Measurements from ENCODE around the gene PDGFRB.
A peak's percentile ranks its signal among the peaks of the same experiment; 100 is the strongest.

The PDGFRB gene

GRCh38 chr5:150075806-150076205 is 79.8 kb downstream of the PDGFRB start:
- H3K9me3 ChIP-seq: no peaks in the 10 kb centered on the region
- in situ Hi-C loops (cut with MboI; ENCODE audit: low sequenced_read_pairs): no loop called here
- no peak for DNase-seq (ENCODE audit: low spot score in 2 of 2)

GRCh38 chr5:150075233-150075632 is 80.4 kb downstream of the PDGFRB start:
- H3K4me1 ChIP-seq: no peaks in the 10 kb centered on the region
- H3K9me3 ChIP-seq: no peaks in the 10 kb centered on the region
- peak in 1 of 2 experiments; percentile 1 for DNase-seq (ENCODE audit: low spot score in 2 of 2)
- H3K36me3 ChIP-seq (replicated peaks): no peaks in the 10 kb centered on the region
- in situ Hi-C loops (cut with MboI; ENCODE audit: low sequenced_read_pairs): no loop called here
- no peaks in the 10 kb centered on the region for H3K27me3 ChIP-seq (ENCODE audit: low read depth)
- no peak overlapping the region for H3K4me3 ChIP-seq

More at GRCh38 chr5:150075806-150076205, 79.8 kb downstream of the PDGFRB start:
- no peaks in the 10 kb centered on the region for H3K4me1 ChIP-seq
- H3K36me3 ChIP-seq (replicated peaks): no peaks in the 10 kb centered on the region
- H3K4me3 ChIP-seq: no peak overlapping the region
- H3K27me3 ChIP-seq (ENCODE audit: low read depth): no peaks in the 10 kb centered on the region

- Histone ChIP-seq H3K4me3 (no peak overlapping the region), H3K27me3 (ENCODE audit: low read depth) (no peaks in the 10 kb centered on the region), H3K9me3 (no peaks in the 10 kb centered on the region), H3K4me1 (no peaks in the 10 kb centered on the region), H3K36me3 (replicated peaks) (no peaks in the 10 kb centered on the region)
- in situ Hi-C loops (cut with MboI; ENCODE audit: low sequenced_read_pairs): no loop called here
- DNase-seq (ENCODE audit: low spot score in 2 of 2): peak in 1 of 2 experiments; percentile 2
These were observed 82.0 kb downstream of the PDGFRB start for GRCh38 chr5:150073677-150074076.

GRCh38 chr5:150073086-150073625 is 82.5 kb downstream of the PDGFRB start:
- H3K4me1 ChIP-seq: no peaks in the 10 kb centered on the region

GRCh38 chr5:150070821-150071220 is 84.8 kb downstream of the PDGFRB start:
- no peaks in the 10 kb centered on the region for H3K36me3 ChIP-seq (replicated peaks)
- no peak for DNase-seq (ENCODE audit: low spot score in 2 of 2)
- H3K4me3 ChIP-seq: no peak overlapping the region
- no peaks in the 10 kb centered on the region for H3K4me1 ChIP-seq
- no peaks in the 10 kb centered on the region for H3K27me3 ChIP-seq (ENCODE audit: low read depth)
- H3K9me3 ChIP-seq: no peaks in the 10 kb centered on the region
- in situ Hi-C loops (cut with MboI; ENCODE audit: low sequenced_read_pairs): no loop called here

More at GRCh38 chr5:150073086-150073625, 82.5 kb downstream of the PDGFRB start:
- peak in 1 of 2 experiments; percentile 1 for DNase-seq (ENCODE audit: low spot score in 2 of 2)
- no peaks in the 10 kb centered on the region for H3K9me3 ChIP-seq
- H3K4me3 ChIP-seq: no peak overlapping the region
- in situ Hi-C loops (cut with MboI; ENCODE audit: low sequenced_read_pairs): no loop called here
- H3K36me3 ChIP-seq (replicated peaks): no peaks in the 10 kb centered on the region
- no peaks in the 10 kb centered on the region for H3K27me3 ChIP-seq (ENCODE audit: low read depth)

GRCh38 chr5:150069672-150070627 is 85.7 kb downstream of the PDGFRB start:
- no peak for DNase-seq (ENCODE audit: low spot score in 2 of 2)
- in situ Hi-C loops (cut with MboI; ENCODE audit: low sequenced_read_pairs): no loop called here
- Histone ChIP-seq H3K36me3 (replicated peaks) (no peaks in the 10 kb centered on the region), H3K27me3 (ENCODE audit: low read depth) (no peaks in the 10 kb centered on the region), H3K4me1 (no peaks in the 10 kb centered on the region), H3K9me3 (no peaks in the 10 kb centered on the region), H3K4me3 (no peak overlapping the region)

GRCh38 chr5:150068961-150069645 is 86.5 kb downstream of the PDGFRB start:
- DNase-seq (ENCODE audit: low spot score in 2 of 2): no peak
- H3K4me1 ChIP-seq: no peaks in the 10 kb centered on the region
- in situ Hi-C loops (cut with MboI; ENCODE audit: low sequenced_read_pairs): no loop called here
- H3K9me3 ChIP-seq: no peaks in the 10 kb centered on the region
- no peaks in the 10 kb centered on the region for H3K36me3 ChIP-seq (replicated peaks)
- H3K27me3 ChIP-seq (ENCODE audit: low read depth): no peaks in the 10 kb centered on the region
- H3K4me3 ChIP-seq: no peak overlapping the region

GRCh38 chr5:150068472-150068871 is 87.2 kb downstream of the PDGFRB start:
- H3K4me1 ChIP-seq: no peaks in the 10 kb centered on the region
- no peaks in the 10 kb centered on the region for H3K9me3 ChIP-seq
- H3K36me3 ChIP-seq (replicated peaks): no peaks in the 10 kb centered on the region
- no peak overlapping the region for H3K4me3 ChIP-seq
- no peak for DNase-seq (ENCODE audit: low spot score in 2 of 2)
- H3K27me3 ChIP-seq (ENCODE audit: low read depth): no peaks in the 10 kb centered on the region
- in situ Hi-C loops (cut with MboI; ENCODE audit: low sequenced_read_pairs): no loop called here

GRCh38 chr5:150068071-150068470 is 87.6 kb downstream of the PDGFRB start:
- Histone ChIP-seq H3K27me3 (ENCODE audit: low read depth) (no peaks in the 10 kb centered on the region), H3K36me3 (replicated peaks) (no peaks in the 10 kb centered on the region), H3K4me1 (no peaks in the 10 kb centered on the region), H3K4me3 (no peak overlapping the region), H3K9me3 (no peaks in the 10 kb centered on the region)
- in situ Hi-C loops (cut with MboI; ENCODE audit: low sequenced_read_pairs): no loop called here
- no peak for DNase-seq (ENCODE audit: low spot score in 2 of 2)

- H3K27me3 ChIP-seq (ENCODE audit: low read depth): no peaks in the 10 kb centered on the region
- no peak for DNase-seq (ENCODE audit: low spot score in 2 of 2)
- no peaks in the 10 kb centered on the region for H3K4me1 ChIP-seq
- no peaks in the 10 kb centered on the region for H3K36me3 ChIP-seq (replicated peaks)
- no peak overlapping the region for H3K4me3 ChIP-seq
- in situ Hi-C loops (cut with MboI; ENCODE audit: low sequenced_read_pairs): no loop called here
- no peaks in the 10 kb centered on the region for H3K9me3 ChIP-seq
These were observed 88.2 kb downstream of the PDGFRB start for GRCh38 chr5:150067405-150067960.

- no peak overlapping the region for H3K4me3 ChIP-seq
- no peak for DNase-seq (ENCODE audit: low spot score in 2 of 2)
- in situ Hi-C loops (cut with MboI; ENCODE audit: low sequenced_read_pairs): no loop called here
- H3K36me3 ChIP-seq (replicated peaks): no peaks in the 10 kb centered on the region
- no peaks in the 10 kb centered on the region for H3K4me1 ChIP-seq
- H3K9me3 ChIP-seq: no peaks in the 10 kb centered on the region
- H3K27me3 ChIP-seq (ENCODE audit: low read depth): no peaks in the 10 kb centered on the region
These were observed 88.7 kb downstream of the PDGFRB start for GRCh38 chr5:150066901-150067396.

GRCh38 chr5:150066436-150066835 is 89.2 kb downstream of the PDGFRB start:
- Histone ChIP-seq H3K4me3 (no peak overlapping the region), H3K36me3 (replicated peaks) (no peaks in the 10 kb centered on the region), H3K4me1 (no peaks in the 10 kb centered on the region), H3K27me3 (ENCODE audit: low read depth) (no peaks in the 10 kb centered on the region), H3K9me3 (no peaks in the 10 kb centered on the region)
- in situ Hi-C loops (cut with MboI; ENCODE audit: low sequenced_read_pairs): no loop called here
- DNase-seq (ENCODE audit: low spot score in 2 of 2): no peak

GRCh38 chr5:150065886-150066285 is 89.8 kb downstream of the PDGFRB start:
- no peak overlapping the region for H3K4me3 ChIP-seq
- no peaks in the 10 kb centered on the region for H3K36me3 ChIP-seq (replicated peaks)
- H3K4me1 ChIP-seq: no peaks in the 10 kb centered on the region
- no peaks in the 10 kb centered on the region for H3K27me3 ChIP-seq (ENCODE audit: low read depth)
- DNase-seq (ENCODE audit: low spot score in 2 of 2): no peak
- in situ Hi-C loops (cut with MboI; ENCODE audit: low sequenced_read_pairs): no loop called here
- H3K9me3 ChIP-seq: no peaks in the 10 kb centered on the region
